RKO (cell line): ENCODE results near the gene C3orf18.

Experiments used
- DNase-seq: peaks from one replicate; pipeline ENCODE4 v3.0.0-alpha.2; 2016; ENCODE audit warnings: low spot score

Gene C3orf18

GRCh38 chr3:50580683-50581458 is 13.3 kb upstream of the C3orf18 start:
- DNase-seq, result no peak

- DNase-seq, result no peak
These were observed 9.8 kb upstream of the C3orf18 start for GRCh38 chr3:50577348-50577747.

GRCh38 chr3:50575372-50575771 is 7.8 kb upstream of the C3orf18 start:
- DNase-seq, result no peak

- no peak for DNase-seq
These were observed 6.9 kb upstream of the C3orf18 start for GRCh38 chr3:50574444-50574831.

GRCh38 chr3:50573566-50574443 is 6.3 kb upstream of the C3orf18 start:
- DNase-seq, result no peak

GRCh38 chr3:50572801-50573371 is 5.3 kb upstream of the C3orf18 start:
- DNase-seq, result no peak

GRCh38 chr3:50572158-50572557 is 4.6 kb upstream of the C3orf18 start:
- peak; percentile 38 for DNase-seq

GRCh38 chr3:50571486-50571885 is 3.9 kb upstream of the C3orf18 start:
- DNase-seq, result no peak

- no peak for DNase-seq
These were observed 3.1 kb upstream of the C3orf18 start for GRCh38 chr3:50570508-50571279.

- DNase-seq, result peak; percentile 95
These were observed 1.6 kb upstream of the C3orf18 start, which contains the start of gene HEMK1 for GRCh38 chr3:50568947-50569749. TSS of gene HEMK1 (plus strand) at chr3:50569522. CDS start at chr3:50571105, 1,583 bp downstream.

- DNase-seq, result no peak
These were observed 549 bp downstream of the C3orf18 start for GRCh38 chr3:50567011-50567385.

GRCh38 chr3:50564321-50564720 is 3.2 kb downstream of the C3orf18 start:
- DNase-seq, result no peak

GRCh38 chr3:50563867-50564266 is 3.7 kb downstream of the C3orf18 start:
- DNase-seq, result no peak

GRCh38 chr3:50562861-50563260 is 4.7 kb downstream of the C3orf18 start:
- no peak for DNase-seq

GRCh38 chr3:50559702-50560101 is 7.8 kb downstream of the C3orf18 start:
- DNase-seq, result peak; percentile 24

GRCh38 chr3:50557915-50558314 is 9.6 kb downstream of the C3orf18 start:
- DNase-seq, result no peak

- DNase-seq, result no peak
These were observed 10.4 kb downstream of the C3orf18 start for GRCh38 chr3:50557106-50557505.

GRCh38 chr3:50554553-50554952 is 13.0 kb downstream of the C3orf18 start:
- no peak for DNase-seq

GRCh38 chr3:50552598-50552997 is 14.9 kb downstream of the C3orf18 start:
- no peak for DNase-seq

- no peak for DNase-seq
These were observed 15.7 kb downstream of the C3orf18 start for GRCh38 chr3:50551681-50552435.
